H54 (cell line): ENCODE data around the gene ZSCAN22.

Experiments used
- DNase-seq: peaks from one replicate; pipeline ENCODE4 v3.0.0; 2011; ENCODE audit warnings: low spot score, mixed read lengths; ENCODE audit not compliant: insufficient read length
- FAIRE-seq: peaks from 3 replicates; lab custom pipeline; 2011; peaks lifted over from hg19 to GRCh38; lab: Jason Lieb, UNC
- POLR2A ChIP-seq: IDR thresholded peaks from 2 replicates; pipeline ENCODE4 v1.6.1; 2011; ENCODE audit warnings: low read depth, mild to moderate bottlenecking, low read length

Gene ZSCAN22

DNA sequence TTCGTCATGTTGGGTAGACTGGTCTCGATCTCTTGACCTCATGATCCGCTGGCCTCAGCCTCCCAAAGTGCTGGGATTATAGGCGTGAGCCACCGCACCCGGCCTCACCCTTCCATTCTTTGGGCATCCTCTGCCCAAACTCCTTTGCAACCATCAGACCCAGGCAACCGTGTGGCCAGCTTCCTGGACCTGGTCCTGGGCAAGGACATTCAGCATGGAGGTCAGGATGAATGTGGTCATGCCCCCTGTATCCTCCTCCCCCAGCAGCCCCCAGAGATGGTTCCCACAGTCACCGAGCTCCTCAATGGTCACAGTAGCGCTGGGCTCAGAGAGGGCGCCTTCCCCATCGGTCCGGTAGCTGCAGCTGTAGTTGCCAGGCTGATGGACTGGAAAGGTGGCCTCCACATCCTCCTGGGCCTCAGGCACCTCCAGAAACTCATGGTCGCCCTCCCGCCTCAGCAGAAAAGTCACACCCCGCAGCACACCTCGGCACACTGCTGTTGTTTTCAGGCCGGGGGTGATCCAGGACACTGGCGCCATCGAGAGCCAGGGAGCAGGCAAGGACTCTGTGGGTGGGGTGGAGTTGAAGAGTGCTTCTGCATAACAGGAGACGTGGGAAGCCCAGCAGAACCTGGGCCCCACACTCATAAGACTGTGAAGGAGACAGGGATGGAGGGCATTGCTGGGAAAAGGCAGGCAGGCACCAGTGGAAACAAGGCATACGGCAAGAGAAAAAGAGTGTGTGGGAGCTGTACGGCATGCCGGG, 25.4 kb downstream of the ZSCAN22 start:
- DNase-seq, result no peak
- FAIRE-seq, result no peak
- TF ChIP-seq POLR2A, result no peak

DNA sequence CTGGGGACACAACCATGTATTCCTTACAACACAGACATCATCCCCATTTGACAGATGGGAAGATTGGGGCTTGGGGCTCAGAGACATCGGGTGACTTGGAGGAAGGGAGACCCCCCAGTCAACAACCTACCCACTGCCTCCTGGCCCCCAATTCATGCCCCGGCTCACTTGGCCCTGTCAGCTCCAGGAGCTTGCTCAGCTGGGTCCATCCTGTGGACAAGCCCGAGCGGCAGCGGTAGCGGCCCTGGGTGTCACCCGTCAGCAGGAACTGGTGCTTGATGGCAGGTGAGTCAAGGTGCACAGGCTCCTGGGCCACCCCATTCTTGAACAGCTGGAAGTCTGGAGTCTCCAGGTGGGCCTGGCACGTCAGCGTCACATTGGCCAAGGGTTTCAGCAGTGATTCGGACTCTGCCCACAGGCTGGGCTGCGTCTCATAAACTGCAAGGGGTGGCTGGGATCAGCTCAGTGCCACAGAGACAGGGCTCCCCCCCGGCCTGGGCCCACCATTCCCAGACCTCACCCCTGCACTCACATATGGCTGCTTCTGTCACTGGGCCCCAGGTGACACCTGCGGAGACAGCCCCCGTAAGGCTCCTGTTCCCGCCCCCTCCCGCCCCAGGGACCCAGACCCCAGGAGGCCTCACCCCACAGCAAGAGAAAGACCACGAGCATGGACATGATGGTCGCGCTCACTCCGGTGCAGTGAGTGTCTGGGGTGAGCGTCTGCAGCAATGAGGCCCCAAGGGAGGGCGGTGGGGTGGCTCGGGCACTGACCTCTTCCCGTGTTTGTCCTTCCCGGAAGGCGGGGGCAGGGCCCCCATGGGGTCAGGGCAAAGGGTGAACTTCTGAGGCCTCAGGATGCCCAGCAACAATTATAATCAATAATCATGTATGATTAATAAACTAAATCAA, 26.2 kb downstream of the ZSCAN22 start, which contains the start of gene A1BG:
Gene A1BG, minus strand, starts transcription at position 733 of the 912 bp plus-strand sequence. Its CDS starts 55 bp downstream, at position 678.
- TF ChIP-seq POLR2A, result no peak
- FAIRE-seq, result no peak
- no peak for DNase-seq

DNA sequence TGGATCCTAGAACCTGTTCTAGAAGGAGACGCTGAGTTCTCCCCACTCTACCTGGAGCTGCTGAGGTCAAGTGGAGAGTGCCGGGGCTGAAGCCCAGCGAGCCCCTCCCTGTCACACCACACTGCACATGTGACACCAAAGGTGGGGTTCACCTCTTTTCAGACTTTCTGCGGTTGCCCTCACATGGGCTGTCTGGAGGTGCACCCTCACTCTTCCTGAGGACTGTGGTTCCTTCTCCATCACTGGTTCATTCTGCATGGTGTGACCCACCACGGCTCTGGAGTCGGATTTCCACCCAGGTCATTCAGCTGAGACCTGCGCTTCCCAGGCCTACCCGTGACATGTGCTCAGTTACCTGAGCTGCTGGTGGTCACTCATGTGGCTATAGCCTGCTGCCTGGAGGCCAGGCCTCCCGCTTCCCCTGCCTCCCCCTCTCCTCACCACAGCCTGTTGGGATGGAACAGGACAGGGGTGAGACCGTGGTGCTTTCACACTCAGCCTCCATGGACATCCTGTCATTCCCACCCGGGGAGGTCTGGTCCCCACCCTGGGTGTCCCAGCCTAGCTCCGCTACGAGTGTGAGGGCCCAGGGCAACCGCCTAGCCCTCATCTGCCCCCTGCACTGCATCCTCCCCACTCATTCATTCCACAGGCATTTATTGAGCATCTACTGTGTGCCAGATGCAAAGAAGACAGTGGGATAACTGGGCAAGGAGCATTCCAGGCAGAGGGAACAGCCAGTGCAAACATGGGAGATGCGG, 27.1 kb downstream of the ZSCAN22 start:
- FAIRE-seq (no peak), DNase-seq (no peak)
- TF ChIP-seq POLR2A, result no peak

DNA sequence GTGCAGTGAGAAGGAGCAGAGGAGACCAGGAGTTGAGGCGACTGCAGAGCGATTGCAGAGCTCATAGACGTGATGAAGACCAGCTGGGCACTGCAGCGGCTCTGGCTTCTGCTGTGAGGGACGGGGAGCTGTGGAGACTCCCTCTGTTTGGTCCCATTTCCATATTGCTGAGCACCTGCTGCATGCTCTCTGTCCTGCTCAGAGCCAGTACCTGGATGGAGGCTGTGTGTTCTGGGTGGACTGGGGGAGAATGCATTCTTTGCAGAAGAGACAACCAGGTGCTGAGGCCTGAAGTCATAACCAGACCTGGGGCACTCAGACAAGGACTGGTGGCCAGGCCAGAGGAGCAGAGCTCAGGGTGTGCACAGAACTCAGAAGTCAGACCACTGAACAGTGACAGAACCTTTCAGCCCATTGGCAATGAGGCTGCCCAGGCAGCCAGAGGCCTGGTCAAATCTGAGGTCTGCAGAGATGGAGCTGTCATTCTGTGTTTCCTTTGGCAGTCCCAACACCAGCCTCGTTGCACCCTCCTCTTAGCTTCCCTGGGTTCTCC, 27.8 kb downstream of the ZSCAN22 start:
- no peak for TF ChIP-seq POLR2A
- FAIRE-seq (no peak), DNase-seq (no peak)

DNA sequence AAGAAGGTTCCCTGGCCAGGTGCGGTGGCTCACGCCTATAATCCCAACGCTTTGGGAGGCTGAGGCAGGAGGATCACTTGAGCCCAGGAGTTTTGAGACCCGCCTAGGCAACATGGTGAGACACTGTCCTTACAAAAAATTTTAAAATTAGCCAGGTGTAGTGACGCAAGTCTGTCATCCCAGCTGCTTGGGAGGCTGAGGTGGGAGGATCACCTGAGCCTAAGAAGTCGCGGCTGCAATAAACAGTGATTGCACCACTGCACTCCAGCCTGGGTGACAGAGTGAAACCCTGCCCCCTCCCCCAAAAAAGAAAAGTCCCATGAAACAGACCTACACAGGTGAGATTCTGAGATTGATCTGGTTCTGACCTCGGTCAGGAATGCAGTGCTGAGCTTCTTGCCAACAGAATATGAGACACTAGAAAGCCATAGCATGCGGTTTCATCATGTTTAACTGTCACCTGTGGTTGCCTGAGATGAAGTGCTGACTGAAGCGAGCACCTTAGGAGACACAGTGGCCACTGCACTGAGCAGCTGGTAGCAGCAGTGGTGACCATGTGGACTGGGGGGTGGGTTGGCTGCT, 28.5 kb downstream of the ZSCAN22 start:
- FAIRE-seq, result no peak
- no peak for TF ChIP-seq POLR2A
- DNase-seq, result no peak

DNA sequence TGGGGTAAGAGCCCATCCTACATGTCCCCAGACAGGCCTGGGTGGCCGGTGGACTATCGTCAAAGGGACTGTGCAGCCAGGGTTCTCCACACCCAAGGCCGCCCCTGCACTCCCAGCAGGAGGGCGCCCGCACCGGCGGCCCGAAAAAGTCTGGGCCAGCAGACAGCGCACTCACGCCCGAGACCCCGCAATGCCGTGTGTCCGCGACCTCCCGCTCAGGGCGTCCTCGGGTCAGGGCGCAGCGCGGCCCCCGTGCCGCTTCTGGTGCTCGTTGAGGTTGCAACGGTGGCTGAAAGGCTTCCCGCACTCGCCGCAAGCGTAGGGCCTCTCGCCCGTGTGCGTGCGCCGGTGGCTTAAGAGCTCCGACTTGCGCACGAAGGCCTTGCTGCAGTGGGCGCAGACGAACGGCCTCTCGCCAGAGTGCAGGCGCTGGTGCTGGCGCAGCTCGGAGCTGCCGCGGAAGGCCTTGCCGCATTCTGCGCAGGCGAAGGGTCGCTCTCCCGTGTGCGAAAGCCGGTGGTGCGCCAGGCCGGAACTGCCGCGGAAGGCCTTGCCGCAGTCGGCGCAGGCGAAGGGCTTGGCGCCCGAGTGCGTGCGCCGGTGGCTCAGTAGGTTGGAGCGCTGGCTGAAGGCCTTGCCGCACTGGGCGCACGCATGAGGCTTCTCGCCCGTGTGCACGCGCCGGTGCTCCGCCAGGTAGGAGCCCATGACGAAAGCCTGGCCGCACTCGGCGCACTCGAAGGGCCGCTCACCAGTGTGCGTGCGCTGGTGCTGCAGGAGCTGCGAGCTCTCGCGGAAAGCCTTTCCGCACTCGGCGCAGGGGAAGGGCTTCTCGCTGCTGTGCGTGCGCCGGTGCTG, 29.3 kb downstream of the ZSCAN22 start:
- FAIRE-seq (no peak), DNase-seq (no peak)
- no peak for TF ChIP-seq POLR2A

DNA sequence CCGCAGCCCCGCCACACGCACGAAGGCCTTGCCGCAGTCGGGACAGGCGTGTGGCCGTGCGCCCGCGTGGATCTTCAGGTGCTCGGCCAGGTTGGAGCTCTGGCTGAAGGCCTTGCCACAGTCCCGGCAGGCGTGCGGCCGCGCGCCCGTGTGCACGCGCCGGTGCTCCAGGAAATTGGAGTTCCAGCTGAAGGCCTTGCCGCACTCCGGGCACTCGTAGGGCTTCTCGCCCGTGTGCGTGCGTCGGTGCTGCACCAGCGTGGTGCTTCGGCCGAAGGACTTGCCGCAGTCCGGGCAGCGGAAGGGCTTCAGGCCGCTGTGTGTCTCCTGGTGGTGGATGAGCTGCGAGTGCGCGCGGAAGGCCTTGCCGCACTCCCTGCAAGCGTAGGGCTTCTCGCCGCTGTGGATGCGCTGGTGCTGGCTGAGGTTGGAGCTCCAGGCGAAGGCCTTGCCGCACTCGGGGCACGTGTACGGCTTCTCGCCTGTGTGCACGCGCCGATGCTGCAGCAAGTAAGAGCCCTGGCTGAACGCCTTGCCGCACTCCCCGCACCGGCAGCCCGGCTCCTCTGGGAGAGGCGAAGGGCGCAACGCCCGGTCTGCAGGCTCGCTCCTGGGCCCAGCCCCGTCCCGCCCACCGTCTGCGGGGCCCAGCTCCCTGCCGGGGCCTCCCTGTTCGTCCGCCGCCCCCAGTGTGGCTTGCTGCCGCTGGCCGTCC, 30.1 kb downstream of the ZSCAN22 start:
- no peak for FAIRE-seq

DNA sequence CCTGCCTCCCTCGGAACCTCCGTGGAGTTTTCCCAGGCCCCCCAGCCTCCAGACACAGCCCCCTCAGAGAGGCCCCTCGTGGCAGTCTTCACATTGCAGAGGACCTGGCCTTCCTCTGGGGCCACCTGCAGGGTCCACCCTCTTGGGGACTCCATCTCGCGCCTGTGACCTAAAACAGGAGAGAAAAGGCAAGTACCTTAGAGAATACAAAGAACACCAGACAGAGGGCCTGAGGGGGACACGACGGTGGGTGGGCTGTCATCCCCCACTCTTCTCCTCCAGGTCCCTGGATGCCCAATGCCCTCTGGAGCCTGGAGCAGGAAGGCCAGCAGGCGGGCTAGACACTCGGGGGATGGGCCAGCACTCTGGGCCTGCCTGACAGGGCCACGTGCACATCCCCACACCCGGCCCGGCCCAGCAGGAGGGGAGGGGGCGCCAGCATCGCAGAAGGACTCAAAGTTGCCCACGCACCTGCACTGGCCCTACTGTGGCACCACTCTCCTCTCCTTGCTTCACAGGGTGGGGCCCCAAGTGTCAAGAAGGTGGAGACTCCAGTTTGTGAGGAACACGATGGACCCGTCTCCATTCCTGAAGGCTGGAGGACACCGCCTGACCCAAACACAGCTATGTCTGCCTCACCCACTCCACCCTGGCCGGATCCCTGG, 30.8 kb downstream of the ZSCAN22 start:
- TF ChIP-seq POLR2A, result no peak
- FAIRE-seq, result no peak

More for the DNA sequence above, 30.1 kb downstream of the ZSCAN22 start:
- no peak for TF ChIP-seq POLR2A
- DNase-seq, result no peak

DNA sequence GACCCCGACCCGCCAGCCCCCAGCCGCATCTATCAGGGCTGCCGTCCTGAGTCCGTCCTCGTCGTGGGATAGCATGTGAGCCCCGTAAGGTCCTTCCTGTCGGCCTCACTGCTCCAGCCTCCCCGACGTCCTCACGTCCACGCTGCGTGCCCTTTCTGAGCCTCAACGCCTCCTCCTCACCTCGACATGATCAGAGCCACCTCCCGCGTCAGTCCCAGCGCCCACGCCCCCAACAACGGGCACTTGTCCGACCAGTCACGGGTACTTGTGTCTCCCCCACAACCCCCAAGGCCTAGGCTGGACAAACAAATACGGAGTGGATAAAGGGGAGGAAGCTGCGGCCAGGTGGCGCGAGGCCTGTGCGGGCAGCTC, 35.1 kb downstream of the ZSCAN22 start:
- no peak for FAIRE-seq
- DNase-seq, result no peak
- TF ChIP-seq POLR2A, result peak; percentile 60

More for the DNA sequence above, 30.8 kb downstream of the ZSCAN22 start:
- DNase-seq, result no peak

DNA sequence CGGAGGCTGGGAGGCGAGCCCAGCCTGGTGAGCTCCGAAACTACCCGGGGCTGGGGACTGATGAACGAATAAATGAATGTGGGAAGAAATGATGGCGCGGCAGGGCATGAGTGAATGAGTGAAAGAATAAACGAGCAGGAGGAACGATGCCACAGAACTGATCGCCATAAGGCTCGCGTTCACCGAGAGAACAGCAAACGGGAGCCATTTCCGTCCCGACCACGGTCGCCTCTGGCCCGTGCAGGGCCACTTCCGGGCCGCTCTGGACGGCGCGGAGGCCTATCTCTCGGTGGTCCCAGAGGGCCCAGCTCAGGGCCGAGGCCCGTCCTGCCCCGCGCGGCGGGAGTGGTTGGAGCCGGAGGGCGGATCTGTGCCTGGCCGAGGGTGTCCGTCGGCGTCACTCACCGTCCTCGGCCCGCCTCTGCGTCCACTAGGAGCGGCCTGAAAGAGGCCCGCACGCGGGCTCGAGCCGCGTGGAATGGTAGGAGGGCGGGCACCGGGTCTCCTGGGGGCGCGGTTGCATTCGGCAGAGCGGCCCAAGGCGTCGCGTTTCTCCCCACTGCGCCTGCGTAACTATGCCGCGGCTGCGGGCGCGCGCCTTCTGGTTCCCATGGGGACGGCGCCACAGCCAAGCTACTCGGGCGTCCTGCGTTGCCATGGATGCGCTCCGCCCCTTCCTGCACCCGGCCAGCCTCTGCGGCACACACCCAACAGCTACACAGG, 35.6 kb downstream of the ZSCAN22 start, which contains the start of gene ZNF497:
Gene ZNF497, minus strand, starts transcription at position 480 of the 723 bp plus-strand sequence. CDS start 5,116 bp downstream, outside the sequence.
- TF ChIP-seq POLR2A, result peak; percentile 73; the same call in 1 of the 2 replicates
- DNase-seq, result peak; percentile 100
- no peak for FAIRE-seq

DNA sequence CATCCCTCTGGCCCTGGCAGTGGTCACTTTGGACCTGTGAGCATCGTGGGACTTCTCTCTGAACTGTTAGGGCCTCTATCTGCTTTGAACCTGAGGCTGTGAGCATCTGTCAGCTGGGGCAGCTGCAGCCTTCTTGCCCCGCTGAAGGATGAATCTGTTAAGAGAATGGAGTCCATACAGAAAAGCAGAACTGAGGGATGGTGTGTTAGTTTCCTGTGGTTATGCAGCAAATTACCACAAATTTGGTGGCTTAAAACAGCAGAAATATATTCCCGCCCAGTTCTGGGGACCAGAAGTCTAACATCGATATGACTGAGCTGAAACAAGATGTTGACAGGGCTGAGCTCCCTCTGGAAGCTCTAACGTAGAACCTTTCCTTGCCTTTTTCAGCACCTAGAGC, 37.4 kb downstream of the ZSCAN22 start:
- TF ChIP-seq POLR2A, result no peak
- DNase-seq, result no peak
- no peak for FAIRE-seq
